Measurements from ENCODE around the gene PUM1.

GRCh38 chr1:30962609-30963508, 102.7 kb downstream of the PUM1 start:
- TF ChIP-seq YY1 (IDR thresholded peaks at IDR 0.05) (no peak), CTCF (IDR thresholded peaks at IDR 0.05; ENCODE audit: low read depth, low read length, missing input control) (no peak), RAD21 (IDR thresholded peaks at IDR 0.05) (no peak), EGR1 (IDR thresholded peaks at IDR 0.05; ENCODE audit: low read depth in 2 of 2) (no peak), REST (IDR thresholded peaks at IDR 0.05) (no peak), ATF3 (IDR thresholded peaks at IDR 0.05) (no peak), MAX (IDR thresholded peaks at IDR 0.05) (no peak), HNF4A (conservative IDR thresholded peaks at IDR 0.05) (peak in 1 of 2 donors; percentile 25), ZBTB33 (IDR thresholded peaks at IDR 0.05) (no peak), TAF1 (conservative IDR thresholded peaks at IDR 0.05) (no peak), JUND (IDR thresholded peaks at IDR 0.05) (no peak)
